ENCODE data around the gene GNA12.

DNA sequence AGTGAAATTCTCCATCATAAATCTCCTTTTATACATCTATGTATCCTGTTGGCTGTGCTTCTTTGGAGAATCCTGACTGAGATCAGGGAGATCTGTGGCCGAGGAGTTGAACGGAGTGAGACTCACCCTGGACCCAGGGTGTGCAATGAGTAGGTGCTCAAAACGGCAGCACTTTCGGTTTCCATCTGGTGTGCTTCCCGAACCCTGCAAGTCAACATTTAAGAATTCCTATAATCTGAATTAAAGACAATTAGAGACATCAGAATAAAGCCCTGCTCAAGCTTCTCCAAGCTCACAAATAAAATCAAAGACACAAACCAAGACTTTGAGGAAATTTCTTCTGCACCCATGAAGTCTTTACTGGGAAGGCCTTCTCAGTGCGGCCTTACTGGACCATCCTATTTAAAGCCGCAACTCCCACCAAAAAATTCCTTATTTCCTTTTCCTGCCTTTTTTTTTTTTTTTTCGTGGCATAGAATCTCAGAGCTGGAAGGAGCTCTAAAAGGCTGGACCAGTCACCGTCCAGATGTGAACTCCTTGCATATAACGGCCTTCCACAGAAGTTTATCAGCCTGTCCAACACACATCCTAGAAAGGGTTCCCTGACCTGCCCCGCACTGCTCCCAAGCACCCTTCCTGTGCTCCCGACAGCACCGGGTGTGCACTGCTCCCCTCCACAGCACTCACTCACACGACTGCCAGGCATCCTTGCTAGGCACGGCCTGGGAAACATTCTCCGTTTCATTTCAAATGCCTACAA is 29.7 kb downstream of the GNA12 start:
- TF ChIP-seq, protein P1, sequence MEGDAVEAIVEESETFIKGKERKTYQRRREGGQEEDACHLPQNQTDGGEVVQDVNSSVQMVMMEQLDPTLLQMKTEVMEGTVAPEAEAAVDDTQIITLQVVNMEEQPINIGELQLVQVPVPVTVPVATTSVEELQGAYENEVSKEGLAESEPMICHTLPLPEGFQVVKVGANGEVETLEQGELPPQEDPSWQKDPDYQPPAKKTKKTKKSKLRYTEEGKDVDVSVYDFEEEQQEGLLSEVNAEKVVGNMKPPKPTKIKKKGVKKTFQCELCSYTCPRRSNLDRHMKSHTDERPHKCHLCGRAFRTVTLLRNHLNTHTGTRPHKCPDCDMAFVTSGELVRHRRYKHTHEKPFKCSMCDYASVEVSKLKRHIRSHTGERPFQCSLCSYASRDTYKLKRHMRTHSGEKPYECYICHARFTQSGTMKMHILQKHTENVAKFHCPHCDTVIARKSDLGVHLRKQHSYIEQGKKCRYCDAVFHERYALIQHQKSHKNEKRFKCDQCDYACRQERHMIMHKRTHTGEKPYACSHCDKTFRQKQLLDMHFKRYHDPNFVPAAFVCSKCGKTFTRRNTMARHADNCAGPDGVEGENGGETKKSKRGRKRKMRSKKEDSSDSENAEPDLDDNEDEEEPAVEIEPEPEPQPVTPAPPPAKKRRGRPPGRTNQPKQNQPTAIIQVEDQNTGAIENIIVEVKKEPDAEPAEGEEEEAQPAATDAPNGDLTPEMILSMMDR (IDR thresholded peaks at IDR 0.05; ENCODE audit: borderline replicate concordance, extremely low read depth, low read length, poor library complexity, severe bottlenecking): no peak
- TF ChIP-seq EZH2 (IDR thresholded peaks at IDR 0.05; ENCODE audit: borderline replicate concordance, low read depth, low read length, severe bottlenecking): no peak

Measured in DND-41 (cell line).